Measurements from ENCODE around the gene ACOX3. TPM values are rescaled to one million over a fixed set of nuclear protein-coding genes. Genes with fewer than 3 reads are reported as not detected.

ACOX3 gene
- polyA plus RNA-seq, 1 of the 3 experiments (the other 2 are of a cell fraction), result 8.4 TPM

DNA sequence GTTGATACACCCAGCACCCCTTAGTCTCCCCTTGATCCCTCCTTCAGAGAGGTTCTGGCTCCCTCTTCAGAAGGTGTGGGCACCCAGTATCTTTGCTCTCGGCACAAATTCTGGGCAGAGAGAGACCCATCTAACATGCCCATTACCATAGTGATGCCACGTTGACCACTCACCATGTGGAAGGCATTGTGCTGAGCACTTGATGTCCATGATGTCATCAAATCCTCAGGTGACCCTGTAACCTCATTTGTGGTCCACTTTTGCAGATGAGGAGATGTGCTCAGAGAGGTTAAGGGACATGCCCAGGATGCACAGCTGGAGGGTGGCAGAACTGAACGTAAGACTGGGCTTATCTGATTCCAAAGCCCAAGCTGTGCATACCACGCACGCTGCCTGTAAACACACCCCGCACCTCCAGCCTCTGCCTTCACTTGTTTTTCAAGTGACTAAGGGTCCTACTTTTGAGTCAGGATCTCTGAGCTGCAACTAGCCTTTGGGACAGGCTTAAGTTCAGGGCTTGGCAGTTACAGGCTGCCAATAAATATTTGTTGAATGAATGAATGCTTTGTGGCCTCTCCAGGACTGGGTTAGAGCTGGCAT lies 115.8 kb downstream of the ACOX3 start:
- POLR2A ChIA-PET, result no interaction called here
- H2AFZ ChIP-seq (ENCODE audit: low read depth), result no peak overlapping the region
- no peak overlapping the region for H3K27ac ChIP-seq (ENCODE audit: low read depth in 2 of 2, low read length in 1 of 2)
- H3K79me2 ChIP-seq (ENCODE audit: insufficient read depth), result no peaks in the 10 kb centered on the region
- H3K9me2 ChIP-seq, result no peaks in the 10 kb centered on the region
- no peaks in the 10 kb centered on the region for H3K9me3 ChIP-seq
- CTCF ChIA-PET, result interaction anchor here (0.7 kb wide), 1 partner anchor 83 kb away, joined by 3 read pairs; no protein-coding TSS in a partner anchor
- H3K4me1 ChIP-seq (ENCODE audit: control insufficient read depth in 1 of 2, insufficient read depth in 2 of 2, low read depth in 1 of 2, low read length in 1 of 2), result peaks cover 0 to 9% of the 10 kb centered on the region in 2 experiments; a peak in 1 of 4 replicates
- TF ChIP-seq SIN3A (IDR thresholded peaks at IDR 0.05; ENCODE audit: borderline replicate concordance, low read depth, low read length), result no peak
- TF ChIP-seq, protein P1, sequence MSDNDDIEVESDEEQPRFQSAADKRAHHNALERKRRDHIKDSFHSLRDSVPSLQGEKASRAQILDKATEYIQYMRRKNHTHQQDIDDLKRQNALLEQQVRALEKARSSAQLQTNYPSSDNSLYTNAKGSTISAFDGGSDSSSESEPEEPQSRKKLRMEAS (IDR thresholded peaks at IDR 0.05; ENCODE audit: low read depth), result no peak
- TF ChIP-seq GATA2 (CRISPR knock-in tag; IDR thresholded peaks at IDR 0.05), result no peak
- no peak for DNase-seq
- no peak overlapping the region for H3K9ac ChIP-seq
- H3F3A ChIP-seq (replicated peaks; ENCODE audit: insufficient read depth), result no peaks in the 10 kb centered on the region
- no peaks in the 10 kb centered on the region for H3K36me3 ChIP-seq (replicated peaks in 1 of 2; ENCODE audit: control insufficient read depth in 1 of 2, insufficient read depth in 2 of 2, low read length in 1 of 2)
- no peak overlapping the region for H3K4me2 ChIP-seq
- 66% methylated on average over 6 of the region's 6 CpGs for WGBS (ENCODE audit: low lambda C conversion rate)
- H3K4me3 ChIP-seq (ENCODE audit: low read depth in 2 of 2, low read length in 1 of 2), result no peak overlapping the region
- no peaks in the 10 kb centered on the region for H4K20me1 ChIP-seq (ENCODE audit: insufficient read depth)
- H3K27me3 ChIP-seq (ENCODE audit: insufficient read depth), result no peaks in the 10 kb centered on the region

DNA sequence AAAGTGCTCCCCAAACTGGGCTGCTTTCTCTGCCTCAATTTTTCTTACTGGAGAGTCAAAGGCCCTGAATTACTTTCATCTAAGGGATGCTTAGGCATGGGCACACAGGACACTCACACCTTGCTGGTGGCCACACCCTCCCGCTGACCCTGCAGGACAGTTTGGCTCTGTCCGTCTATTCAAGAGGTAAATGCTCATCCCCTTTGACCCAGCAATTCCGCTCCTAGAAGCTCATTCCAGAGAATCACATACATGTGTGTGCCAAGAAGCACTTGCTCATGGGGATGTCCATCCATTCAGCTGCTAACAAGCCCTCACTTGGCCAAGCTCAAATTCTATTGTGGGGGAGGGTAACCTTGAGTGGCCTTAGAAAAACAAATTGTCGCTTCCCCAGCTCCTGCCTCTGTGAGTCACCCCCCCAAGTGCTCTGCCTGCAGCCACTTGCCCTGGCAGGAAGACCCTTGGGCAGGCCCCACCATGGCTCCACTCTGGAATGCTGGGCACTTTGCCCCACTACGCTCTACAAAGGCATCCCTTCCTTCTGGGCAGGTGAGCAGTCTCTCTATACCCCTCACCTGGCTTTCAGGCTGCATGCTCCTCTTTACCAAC lies 116.5 kb downstream of the ACOX3 start:
- Histone ChIP-seq H3K4me3 (ENCODE audit: low read depth in 2 of 2, low read length in 1 of 2) (no peak overlapping the region), H2AFZ (ENCODE audit: low read depth) (no peak overlapping the region), H3K9me3 (no peaks in the 10 kb centered on the region), H3K27ac (ENCODE audit: low read depth in 2 of 2, low read length in 1 of 2) (no peak overlapping the region), H3K4me2 (no peak overlapping the region), H3K27me3 (ENCODE audit: insufficient read depth) (no peaks in the 10 kb centered on the region), H3K9me2 (no peaks in the 10 kb centered on the region), H3F3A (replicated peaks; ENCODE audit: insufficient read depth) (no peaks in the 10 kb centered on the region), H3K36me3 (replicated peaks in 1 of 2; ENCODE audit: control insufficient read depth in 1 of 2, insufficient read depth in 2 of 2, low read length in 1 of 2) (no peaks in the 10 kb centered on the region), H3K4me1 (ENCODE audit: control insufficient read depth in 1 of 2, insufficient read depth in 2 of 2, low read depth in 1 of 2, low read length in 1 of 2) (peaks cover 0 to 9% of the 10 kb centered on the region in 2 experiments; a peak in 1 of 4 replicates), H3K9ac (no peak overlapping the region), H4K20me1 (ENCODE audit: insufficient read depth) (no peaks in the 10 kb centered on the region), H3K79me2 (ENCODE audit: insufficient read depth) (no peaks in the 10 kb centered on the region)
- CTCF ChIA-PET, result interaction anchor here (1.1 kb wide), 1 partner anchor 20 kb away, joined by 4 read pairs; no protein-coding TSS in a partner anchor
- POLR2A ChIA-PET, result no interaction called here
- TF ChIP-seq TEAD4 (IDR thresholded peaks at IDR 0.05; ENCODE audit: borderline replicate concordance, insufficient read depth), result no peak
- TF ChIP-seq SIN3A (IDR thresholded peaks at IDR 0.05; ENCODE audit: borderline replicate concordance, low read depth, low read length), result no peak
- TF ChIP-seq, protein P2, sequence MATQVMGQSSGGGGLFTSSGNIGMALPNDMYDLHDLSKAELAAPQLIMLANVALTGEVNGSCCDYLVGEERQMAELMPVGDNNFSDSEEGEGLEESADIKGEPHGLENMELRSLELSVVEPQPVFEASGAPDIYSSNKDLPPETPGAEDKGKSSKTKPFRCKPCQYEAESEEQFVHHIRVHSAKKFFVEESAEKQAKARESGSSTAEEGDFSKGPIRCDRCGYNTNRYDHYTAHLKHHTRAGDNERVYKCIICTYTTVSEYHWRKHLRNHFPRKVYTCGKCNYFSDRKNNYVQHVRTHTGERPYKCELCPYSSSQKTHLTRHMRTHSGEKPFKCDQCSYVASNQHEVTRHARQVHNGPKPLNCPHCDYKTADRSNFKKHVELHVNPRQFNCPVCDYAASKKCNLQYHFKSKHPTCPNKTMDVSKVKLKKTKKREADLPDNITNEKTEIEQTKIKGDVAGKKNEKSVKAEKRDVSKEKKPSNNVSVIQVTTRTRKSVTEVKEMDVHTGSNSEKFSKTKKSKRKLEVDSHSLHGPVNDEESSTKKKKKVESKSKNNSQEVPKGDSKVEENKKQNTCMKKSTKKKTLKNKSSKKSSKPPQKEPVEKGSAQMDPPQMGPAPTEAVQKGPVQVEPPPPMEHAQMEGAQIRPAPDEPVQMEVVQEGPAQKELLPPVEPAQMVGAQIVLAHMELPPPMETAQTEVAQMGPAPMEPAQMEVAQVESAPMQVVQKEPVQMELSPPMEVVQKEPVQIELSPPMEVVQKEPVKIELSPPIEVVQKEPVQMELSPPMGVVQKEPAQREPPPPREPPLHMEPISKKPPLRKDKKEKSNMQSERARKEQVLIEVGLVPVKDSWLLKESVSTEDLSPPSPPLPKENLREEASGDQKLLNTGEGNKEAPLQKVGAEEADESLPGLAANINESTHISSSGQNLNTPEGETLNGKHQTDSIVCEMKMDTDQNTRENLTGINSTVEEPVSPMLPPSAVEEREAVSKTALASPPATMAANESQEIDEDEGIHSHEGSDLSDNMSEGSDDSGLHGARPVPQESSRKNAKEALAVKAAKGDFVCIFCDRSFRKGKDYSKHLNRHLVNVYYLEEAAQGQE (IDR thresholded peaks at IDR 0.05; ENCODE audit: low read depth, low read length), result no peak
- TF ChIP-seq TCF12 (IDR thresholded peaks at IDR 0.05), result no peak
- TF ChIP-seq, protein P3, sequence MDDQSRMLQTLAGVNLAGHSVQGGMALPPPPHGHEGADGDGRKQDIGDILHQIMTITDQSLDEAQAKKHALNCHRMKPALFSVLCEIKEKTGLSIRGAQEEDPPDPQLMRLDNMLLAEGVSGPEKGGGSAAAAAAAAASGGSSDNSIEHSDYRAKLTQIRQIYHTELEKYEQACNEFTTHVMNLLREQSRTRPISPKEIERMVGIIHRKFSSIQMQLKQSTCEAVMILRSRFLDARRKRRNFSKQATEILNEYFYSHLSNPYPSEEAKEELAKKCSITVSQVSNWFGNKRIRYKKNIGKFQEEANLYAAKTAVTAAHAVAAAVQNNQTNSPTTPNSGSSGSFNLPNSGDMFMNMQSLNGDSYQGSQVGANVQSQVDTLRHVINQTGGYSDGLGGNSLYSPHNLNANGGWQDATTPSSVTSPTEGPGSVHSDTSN (IDR thresholded peaks at IDR 0.05), result no peak
- TF ChIP-seq RCOR1 (IDR thresholded peaks at IDR 0.05; ENCODE audit: low read length), result no peak
- DNase-seq, result no peak
- 73% methylated on average over 4 of the region's 5 CpGs for WGBS (ENCODE audit: low lambda C conversion rate)
